WTC11 (cell line): Measurements from ENCODE around the gene ARID3C. TPM values are rescaled to one million over a fixed set of nuclear protein-coding genes. Genes with fewer than 3 reads are reported as not detected.

ENCODE experiments used
- ATAC-seq: fragments of 200-7000 bp; cut with Tn5 transposase; 2 replicates; pipeline ENCODE4 v1.10.0; 2021; ENCODE audit warnings: mild to moderate bottlenecking, moderate library complexity
- CTCF ChIA-PET: fragments of 300-600 bp; sonication (Branson Sonifier 250); formaldehyde crosslinking; loops from one replicate; lab custom pipeline; 2021; ENCODE audit warnings: antibody characterized with exemption; lab: Charles Lee
- POLR2A ChIA-PET: fragments of 350-600 bp; sonication (Branson Sonifier 250); formaldehyde crosslinking; loops from one replicate; lab custom pipeline; 2021; ENCODE audit warnings: antibody characterized with exemption; lab: Charles Lee
- DNase-seq: peaks from one replicate; pipeline ENCODE4 v3.0.0; 2021; ENCODE audit warnings: low spot score
- H3K27ac Mint-ChIP-seq: 2 replicates; pipeline ENCODE4 v1.8.0; 2021; ENCODE audit warnings: mixed read lengths
- H3K27me3 Mint-ChIP-seq: 2 replicates; pipeline ENCODE4 v1.8.0; 2021; ENCODE audit warnings: low read depth, mild to moderate bottlenecking, moderate library complexity, mixed read lengths
- H3K36me3 Mint-ChIP-seq: 2 replicates; pipeline ENCODE4 v1.8.0; 2021; ENCODE audit warnings: mixed read lengths
- H3K4me1 Mint-ChIP-seq: 2 replicates; pipeline ENCODE4 v1.8.0; 2022; ENCODE audit warnings: mixed read lengths
- H3K4me3 Mint-ChIP-seq: 2 replicates; pipeline ENCODE4 v1.8.0; 2021; ENCODE audit warnings: mild to moderate bottlenecking, moderate library complexity, mixed read lengths
- H3K9me3 Mint-ChIP-seq: 2 replicates; pipeline ENCODE4 v1.8.0; 2021; ENCODE audit warnings: mixed read lengths
- AR ChIP-seq: fragments of 250-450 bp; sonication (Bioruptor Pico); IDR thresholded peaks from 2 replicates; pipeline ENCODE4 v1.9.0; 2021; ENCODE audit warnings: mild to moderate bottlenecking
- CBFB ChIP-seq: sonication (generic); formaldehyde crosslinking; IDR thresholded peaks from 2 replicates; pipeline ENCODE4 v1.8.1; 2022; ENCODE audit warnings: mild to moderate bottlenecking, low read depth, missing genetic modification reagents
- ELF4 ChIP-seq: sonication (generic); formaldehyde crosslinking; IDR thresholded peaks from 2 replicates; pipeline ENCODE4 v1.8.1; 2022; ENCODE audit warnings: low read depth, mild to moderate bottlenecking, moderate library complexity, missing genetic modification reagents
- FOXK1 ChIP-seq: sonication (generic); formaldehyde crosslinking; IDR thresholded peaks from 2 replicates; pipeline ENCODE4 v1.8.0; 2022; ENCODE audit warnings: mild to moderate bottlenecking, moderate library complexity, missing genetic modification reagents
- GTF2I ChIP-seq: fragments of 250-450 bp; sonication (Bioruptor Pico); conservative IDR thresholded peaks from 2 replicates; pipeline ENCODE4 v1.4.0; 2021; ENCODE audit warnings: mild to moderate bottlenecking
- PRRX2 ChIP-seq: fragments of 250-450 bp; sonication (Bioruptor Pico); IDR thresholded peaks from 2 replicates; pipeline ENCODE4 v1.8.0; 2021; ENCODE audit warnings: mild to moderate bottlenecking
- RELA ChIP-seq: sonication (generic); formaldehyde crosslinking; IDR thresholded peaks from 2 replicates; pipeline ENCODE4 v1.8.1; 2022; ENCODE audit warnings: missing genetic modification reagents, mild to moderate bottlenecking, borderline replicate concordance
- SMAD4 ChIP-seq: sonication (generic); formaldehyde crosslinking; IDR thresholded peaks from 2 replicates; pipeline ENCODE4 v1.8.0; 2022; ENCODE audit warnings: mild to moderate bottlenecking, missing genetic modification reagents
- SOX15 ChIP-seq: fragments of 250-450 bp; sonication (Bioruptor Pico); IDR thresholded peaks from 2 replicates; pipeline ENCODE4 v1.9.0; 2021; ENCODE audit warnings: mild to moderate bottlenecking
- TCF7 ChIP-seq: sonication (generic); formaldehyde crosslinking; IDR thresholded peaks from 2 replicates; pipeline ENCODE4 v1.8.0; 2022; ENCODE audit warnings: mild to moderate bottlenecking, low read depth, missing genetic modification reagents, moderate library complexity
- ZBTB21 ChIP-seq: sonication (generic); formaldehyde crosslinking; IDR thresholded peaks from 2 replicates; pipeline ENCODE4 v1.8.1; 2023; ENCODE audit warnings: mild to moderate bottlenecking, missing genetic modification reagents, borderline replicate concordance
- ZBTB43 ChIP-seq: sonication (generic); formaldehyde crosslinking; IDR thresholded peaks from 2 replicates; pipeline ENCODE4 v1.8.1; 2023; ENCODE audit warnings: mild to moderate bottlenecking, missing genetic modification reagents
- ZNF121 ChIP-seq: sonication (generic); formaldehyde crosslinking; IDR thresholded peaks from 2 replicates; pipeline ENCODE4 v1.8.0; 2023; ENCODE audit warnings: missing genetic modification reagents
- total RNA-seq: library from RNA; stranded (reverse); gene quantifications from 3 replicates; pipeline ENCODE4 v1.2.3, GENCODE V29; 2021
- TF ChIP-seq, protein P1 (sequence below): fragments of 250-450 bp; sonication (Bioruptor Pico); IDR thresholded peaks from 2 replicates; pipeline ENCODE4 v1.9.0; 2021; ENCODE audit warnings: mild to moderate bottlenecking
- TF ChIP-seq, protein P2 (sequence below): fragments of 200-600 bp; IDR thresholded peaks from 2 replicates; pipeline ENCODE4 v1.8.0; 2022; ENCODE audit warnings: antibody characterized with exemption
- TF ChIP-seq, protein P3 (sequence below): sonication (generic); formaldehyde crosslinking; IDR thresholded peaks from 2 replicates; pipeline ENCODE4 v1.8.1; 2023; ENCODE audit warnings: mild to moderate bottlenecking, missing genetic modification reagents, moderate library complexity
- TF ChIP-seq, protein P4 (sequence below): sonication (generic); formaldehyde crosslinking; IDR thresholded peaks from 2 replicates; pipeline ENCODE4 v1.8.0; 2022; ENCODE audit warnings: missing genetic modification reagents
- TF ChIP-seq, protein P5 (sequence below): sonication (generic); formaldehyde crosslinking; IDR thresholded peaks from 2 replicates; pipeline ENCODE4 v1.8.1; 2022; ENCODE audit warnings: mild to moderate bottlenecking, moderate library complexity, missing genetic modification reagents
- TF ChIP-seq, protein P6 (sequence below): fragments of 250-450 bp; sonication (Bioruptor Pico); conservative IDR thresholded peaks from 2 replicates; pipeline ENCODE4 v1.9.0; 2021; ENCODE audit warnings: mild to moderate bottlenecking

Gene ARID3C
- total RNA-seq, 1 experiment from 2014 or later: 0.15 TPM

DNA sequence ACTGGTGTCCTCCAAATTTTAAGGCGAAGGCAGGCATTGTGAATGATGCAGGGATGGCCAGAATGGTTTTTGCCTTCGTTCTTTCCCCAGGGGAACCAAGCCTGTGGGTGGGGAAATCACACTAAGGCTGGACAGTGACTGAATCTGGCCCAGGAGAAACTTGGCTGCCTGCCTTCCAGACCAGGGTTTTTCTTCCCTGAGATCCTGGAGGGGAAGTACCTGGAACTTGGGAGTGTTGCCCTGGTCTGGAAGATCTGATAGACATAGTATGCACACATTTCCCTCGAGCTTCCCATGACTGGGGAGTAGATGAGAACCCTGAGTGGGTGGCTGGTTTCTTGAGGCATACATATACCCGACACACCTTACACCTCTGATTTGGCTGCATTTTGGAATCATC is 22.5 kb upstream of the ARID3C start (continued):
- no peak for TF ChIP-seq ZBTB43
- TF ChIP-seq, protein P1, sequence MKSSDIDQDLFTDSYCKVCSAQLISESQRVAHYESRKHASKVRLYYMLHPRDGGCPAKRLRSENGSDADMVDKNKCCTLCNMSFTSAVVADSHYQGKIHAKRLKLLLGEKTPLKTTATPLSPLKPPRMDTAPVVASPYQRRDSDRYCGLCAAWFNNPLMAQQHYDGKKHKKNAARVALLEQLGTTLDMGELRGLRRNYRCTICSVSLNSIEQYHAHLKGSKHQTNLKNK (CRISPR knock-in tag): no peak
- TF ChIP-seq ZBTB21 (CRISPR knock-in tag): no peak

DNA sequence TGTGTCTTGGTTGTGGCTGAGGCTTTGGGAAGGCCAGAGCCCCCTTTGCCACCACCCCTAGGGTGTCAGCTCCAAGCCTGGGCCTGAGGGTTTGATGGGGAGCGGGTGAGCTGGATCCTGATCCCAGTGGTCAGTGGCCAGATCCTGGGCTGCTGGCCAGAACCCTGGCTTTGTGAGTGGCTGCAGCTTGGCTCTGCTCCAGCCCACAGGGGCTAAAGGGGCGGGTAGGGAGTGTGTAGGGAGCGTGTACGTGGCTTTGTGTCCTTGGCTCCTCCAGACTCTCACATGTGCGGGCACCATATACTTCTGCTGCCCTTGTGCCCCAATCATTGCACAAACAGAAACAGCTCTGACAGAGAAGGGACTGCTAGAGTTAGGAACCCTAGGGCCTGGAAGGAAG is 21.9 kb upstream of the ARID3C start:
- DNase-seq (no peak), ATAC-seq (no peak)
- Mint-ChIP-seq H3K36me3 (peaks cover 18% of the 10 kb centered on the region), H3K27me3 (no peaks in the 10 kb centered on the region), H3K4me1 (peaks cover 45% of the 10 kb centered on the region), H3K27ac (no peak overlapping the region), H3K9me3 (no peaks in the 10 kb centered on the region), H3K4me3 (peak overlapping the region; percentile 81)
- ChIA-PET POLR2A (no interaction called here), CTCF (interaction anchor here (1.9 to 4.2 kb wide), 2 partner anchors 13 to 14 kb away, joined by 14 to 31 read pairs; partner anchors contain the start of gene SIGMAR1)
- no peak for TF ChIP-seq GTF2I (CRISPR knock-in tag)
- TF ChIP-seq RELA (CRISPR knock-in tag): peak; percentile 35; the same call in 1 of the 2 replicates
- TF ChIP-seq SMAD4: no peak
- TF ChIP-seq, protein P2, sequence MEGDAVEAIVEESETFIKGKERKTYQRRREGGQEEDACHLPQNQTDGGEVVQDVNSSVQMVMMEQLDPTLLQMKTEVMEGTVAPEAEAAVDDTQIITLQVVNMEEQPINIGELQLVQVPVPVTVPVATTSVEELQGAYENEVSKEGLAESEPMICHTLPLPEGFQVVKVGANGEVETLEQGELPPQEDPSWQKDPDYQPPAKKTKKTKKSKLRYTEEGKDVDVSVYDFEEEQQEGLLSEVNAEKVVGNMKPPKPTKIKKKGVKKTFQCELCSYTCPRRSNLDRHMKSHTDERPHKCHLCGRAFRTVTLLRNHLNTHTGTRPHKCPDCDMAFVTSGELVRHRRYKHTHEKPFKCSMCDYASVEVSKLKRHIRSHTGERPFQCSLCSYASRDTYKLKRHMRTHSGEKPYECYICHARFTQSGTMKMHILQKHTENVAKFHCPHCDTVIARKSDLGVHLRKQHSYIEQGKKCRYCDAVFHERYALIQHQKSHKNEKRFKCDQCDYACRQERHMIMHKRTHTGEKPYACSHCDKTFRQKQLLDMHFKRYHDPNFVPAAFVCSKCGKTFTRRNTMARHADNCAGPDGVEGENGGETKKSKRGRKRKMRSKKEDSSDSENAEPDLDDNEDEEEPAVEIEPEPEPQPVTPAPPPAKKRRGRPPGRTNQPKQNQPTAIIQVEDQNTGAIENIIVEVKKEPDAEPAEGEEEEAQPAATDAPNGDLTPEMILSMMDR: no peak

GRCh38 chr9:34648673-34649072 is 19.8 kb upstream of the ARID3C start:
- CTCF ChIA-PET: interaction anchor here (4.9 to 5.6 kb wide), 2 partner anchors 13 to 16 kb away, joined by 56 to 94 read pairs; partner anchors contain the start of gene SIGMAR1
- Mint-ChIP-seq H3K4me1 (peaks cover 53% of the 10 kb centered on the region), H3K4me3 (peak overlapping the region; percentile 18; the same call in 1 of the 2 replicates), H3K9me3 (no peaks in the 10 kb centered on the region), H3K27me3 (no peaks in the 10 kb centered on the region), H3K27ac (no peak overlapping the region), H3K36me3 (peaks cover 18% of the 10 kb centered on the region)
- POLR2A ChIA-PET: no interaction called here
- DNase-seq (no peak), ATAC-seq (no peak)
- TF ChIP-seq, protein P1 (CRISPR knock-in tag): no peak
- TF ChIP-seq, protein P3, sequence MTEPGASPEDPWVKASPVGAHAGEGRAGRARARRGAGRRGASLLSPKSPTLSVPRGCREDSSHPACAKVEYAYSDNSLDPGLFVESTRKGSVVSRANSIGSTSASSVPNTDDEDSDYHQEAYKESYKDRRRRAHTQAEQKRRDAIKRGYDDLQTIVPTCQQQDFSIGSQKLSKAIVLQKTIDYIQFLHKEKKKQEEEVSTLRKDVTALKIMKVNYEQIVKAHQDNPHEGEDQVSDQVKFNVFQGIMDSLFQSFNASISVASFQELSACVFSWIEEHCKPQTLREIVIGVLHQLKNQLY (CRISPR knock-in tag): no peak
- TF ChIP-seq ZNF121: no peak
- no peak for TF ChIP-seq TCF7 (CRISPR knock-in tag)
- no peak for TF ChIP-seq ELF4 (CRISPR knock-in tag)
- TF ChIP-seq, protein P4, sequence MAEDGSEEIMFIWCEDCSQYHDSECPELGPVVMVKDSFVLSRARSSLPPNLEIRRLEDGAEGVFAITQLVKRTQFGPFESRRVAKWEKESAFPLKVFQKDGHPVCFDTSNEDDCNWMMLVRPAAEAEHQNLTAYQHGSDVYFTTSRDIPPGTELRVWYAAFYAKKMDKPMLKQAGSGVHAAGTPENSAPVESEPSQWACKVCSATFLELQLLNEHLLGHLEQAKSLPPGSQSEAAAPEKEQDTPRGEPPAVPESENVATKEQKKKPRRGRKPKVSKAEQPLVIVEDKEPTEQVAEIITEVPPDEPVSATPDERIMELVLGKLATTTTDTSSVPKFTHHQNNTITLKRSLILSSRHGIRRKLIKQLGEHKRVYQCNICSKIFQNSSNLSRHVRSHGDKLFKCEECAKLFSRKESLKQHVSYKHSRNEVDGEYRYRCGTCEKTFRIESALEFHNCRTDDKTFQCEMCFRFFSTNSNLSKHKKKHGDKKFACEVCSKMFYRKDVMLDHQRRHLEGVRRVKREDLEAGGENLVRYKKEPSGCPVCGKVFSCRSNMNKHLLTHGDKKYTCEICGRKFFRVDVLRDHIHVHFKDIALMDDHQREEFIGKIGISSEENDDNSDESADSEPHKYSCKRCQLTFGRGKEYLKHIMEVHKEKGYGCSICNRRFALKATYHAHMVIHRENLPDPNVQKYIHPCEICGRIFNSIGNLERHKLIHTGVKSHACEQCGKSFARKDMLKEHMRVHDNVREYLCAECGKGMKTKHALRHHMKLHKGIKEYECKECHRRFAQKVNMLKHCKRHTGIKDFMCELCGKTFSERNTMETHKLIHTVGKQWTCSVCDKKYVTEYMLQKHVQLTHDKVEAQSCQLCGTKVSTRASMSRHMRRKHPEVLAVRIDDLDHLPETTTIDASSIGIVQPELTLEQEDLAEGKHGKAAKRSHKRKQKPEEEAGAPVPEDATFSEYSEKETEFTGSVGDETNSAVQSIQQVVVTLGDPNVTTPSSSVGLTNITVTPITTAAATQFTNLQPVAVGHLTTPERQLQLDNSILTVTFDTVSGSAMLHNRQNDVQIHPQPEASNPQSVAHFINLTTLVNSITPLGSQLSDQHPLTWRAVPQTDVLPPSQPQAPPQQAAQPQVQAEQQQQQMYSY (CRISPR knock-in tag): no peak
- TF ChIP-seq, protein P5, sequence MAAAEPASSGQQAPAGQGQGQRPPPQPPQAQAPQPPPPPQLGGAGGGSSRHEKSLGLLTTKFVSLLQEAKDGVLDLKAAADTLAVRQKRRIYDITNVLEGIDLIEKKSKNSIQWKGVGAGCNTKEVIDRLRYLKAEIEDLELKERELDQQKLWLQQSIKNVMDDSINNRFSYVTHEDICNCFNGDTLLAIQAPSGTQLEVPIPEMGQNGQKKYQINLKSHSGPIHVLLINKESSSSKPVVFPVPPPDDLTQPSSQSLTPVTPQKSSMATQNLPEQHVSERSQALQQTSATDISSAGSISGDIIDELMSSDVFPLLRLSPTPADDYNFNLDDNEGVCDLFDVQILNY: no peak
- TF ChIP-seq PRRX2: no peak
- TF ChIP-seq FOXK1 (CRISPR knock-in tag): no peak
- TF ChIP-seq AR (CRISPR knock-in tag): no peak
- TF ChIP-seq, protein P6, sequence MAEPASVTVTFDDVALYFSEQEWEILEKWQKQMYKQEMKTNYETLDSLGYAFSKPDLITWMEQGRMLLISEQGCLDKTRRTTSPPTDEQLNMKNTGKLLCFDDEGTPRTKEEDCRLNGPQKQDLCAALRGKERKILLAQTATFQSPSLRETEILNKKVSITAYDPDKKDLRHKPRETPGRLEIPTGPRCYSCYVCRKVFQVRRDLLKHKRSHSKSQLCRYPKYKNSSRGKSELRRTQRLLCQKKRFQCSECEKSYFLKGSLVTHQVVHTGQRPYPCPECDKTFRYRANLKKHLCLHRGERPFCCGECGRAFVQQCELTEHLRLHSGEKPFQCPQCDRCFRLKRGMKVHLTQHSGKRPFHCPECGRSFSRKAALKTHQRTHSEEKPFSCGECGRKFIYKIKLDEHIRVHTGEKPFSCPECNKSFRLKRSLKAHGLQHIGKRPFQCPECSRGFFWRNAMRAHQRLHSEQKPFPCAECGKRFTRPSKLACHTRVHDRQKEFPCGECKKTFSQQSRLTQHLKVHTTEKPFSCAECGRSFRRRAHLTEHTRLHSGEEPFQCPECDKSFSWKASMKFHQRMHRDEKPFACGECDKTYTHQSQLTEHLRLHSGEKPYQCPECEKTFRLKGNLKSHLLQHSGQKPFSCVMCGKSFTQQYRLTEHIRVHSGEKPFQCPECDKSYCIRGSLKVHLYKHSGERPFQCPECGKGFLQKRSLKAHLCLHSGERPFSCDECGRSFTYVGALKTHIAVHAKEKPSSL (CRISPR knock-in tag): no peak
- TF ChIP-seq CBFB (CRISPR knock-in tag): no peak
- no peak for TF ChIP-seq SOX15
